ENCODE measurements around the gene PARP16. TPM values are rescaled to one million over a fixed set of nuclear protein-coding genes. Genes with fewer than 3 reads are reported as not detected.

Gene PARP16
- total and polyA plus RNA-seq, 8 donors: 2.6 to 17.5 (median 6.7) TPM

GRCh38 chr15:65290228-65290627 lies 3.5 kb upstream of the PARP16 start:
- no peaks in the 10 kb centered on the region for H3K36me3 ChIP-seq
- H3K9me3 ChIP-seq: no peaks in the 10 kb centered on the region
- TF ChIP-seq CTCF (IDR thresholded peaks at IDR 0.05): no peak
- no peak for TF ChIP-seq POLR2AphosphoS5 (IDR thresholded peaks at IDR 0.05)
- H3K27ac ChIP-seq: no peak overlapping the region
- H3K4me1 ChIP-seq: peaks cover 7 to 23% (median 17%) of the 10 kb centered on the region in 4 donors
- intact Hi-C loops (cut with DNase I; ENCODE audit: low total_unique reads): no loop called here
- DNase-seq: no peak
- no peaks in the 10 kb centered on the region for H3K27me3 ChIP-seq
- 89 to 93% (median 91%) methylated on average over 7 of the region's 7 CpGs for WGBS, 5 donors
- no peak overlapping the region for H3K4me3 ChIP-seq

- no peak overlapping the region for H3K4me3 ChIP-seq
- H3K9me3 ChIP-seq: no peaks in the 10 kb centered on the region
- DNase-seq: no peak
- no peaks in the 10 kb centered on the region for H3K36me3 ChIP-seq
- peaks cover 9 to 29% (median 21%) of the 10 kb centered on the region in 4 donors for H3K4me1 ChIP-seq
- no peaks in the 10 kb centered on the region for H3K27me3 ChIP-seq
- no peak overlapping the region for H3K27ac ChIP-seq
- intact Hi-C loops (cut with DNase I; ENCODE audit: low total_unique reads): no loop called here
- TF ChIP-seq POLR2AphosphoS5 (IDR thresholded peaks at IDR 0.05) (no peak), CTCF (IDR thresholded peaks at IDR 0.05) (no peak), EP300 (IDR thresholded peaks at IDR 0.05) (no peak), POLR2A (IDR thresholded peaks at IDR 0.05) (no peak)
- WGBS, 5 donors: 60 to 72% (median 70%) methylated on average over 7 of the region's 7 CpGs
Observed at GRCh38 chr15:65289261-65289854, 2.7 kb upstream of the PARP16 start.

- Histone ChIP-seq H3K27ac (peak overlapping the region in 4 of 5 donors; percentile 91 to 94 (median 92)), H3K4me1 (peaks cover 9 to 38% (median 26%) of the 10 kb centered on the region in 4 donors), H3K36me3 (peaks cover 0 to 2% (median 0%) of the 10 kb centered on the region in 4 donors), H3K9me3 (no peaks in the 10 kb centered on the region), H3K4me3 (peak overlapping the region in 2 of 4 donors; percentile 71 to 75), H3K27me3 (no peaks in the 10 kb centered on the region)
- intact Hi-C loops (cut with DNase I; ENCODE audit: low total_unique reads): no loop called here
- no peak for TF ChIP-seq EP300 (IDR thresholded peaks at IDR 0.05)
- TF ChIP-seq POLR2A (IDR thresholded peaks at IDR 0.05): no peak
- TF ChIP-seq CTCF (IDR thresholded peaks at IDR 0.05): no peak
- no peak for TF ChIP-seq POLR2AphosphoS5 (IDR thresholded peaks at IDR 0.05)
- 75 to 86% (median 78%) methylated on average over 3 of the region's 3 CpGs for WGBS, 5 donors
- DNase-seq: peak in 1 of 2 donors; percentile 60
Observed at GRCh38 chr15:65287520-65287855, 805 bp upstream of the PARP16 start.

GRCh38 chr15:65286069-65286703 lies 497 bp downstream of the PARP16 start:
- 0 to 2% (median 1%) methylated on average over 12 to 52 of the region's 52 CpGs for WGBS, 5 donors
- H3K27me3 ChIP-seq: no peaks in the 10 kb centered on the region
- H3K4me3 ChIP-seq: peak overlapping the region; percentile 71 to 76 (median 73)
- no peaks in the 10 kb centered on the region for H3K9me3 ChIP-seq
- intact Hi-C loops (cut with DNase I; ENCODE audit: low total_unique reads): no loop called here
- DNase-seq: peak; percentile 51 to 78
- peaks cover 0 to 5% (median 0%) of the 10 kb centered on the region in 4 donors for H3K36me3 ChIP-seq
- H3K4me1 ChIP-seq: peaks cover 9 to 38% (median 26%) of the 10 kb centered on the region in 4 donors
- H3K27ac ChIP-seq: peak overlapping the region; percentile 91 to 94 (median 92)
- TF ChIP-seq POLR2AphosphoS5 (IDR thresholded peaks at IDR 0.05) (peak in 2 of 3 donors; percentile 3 to 17), POLR2A (IDR thresholded peaks at IDR 0.05) (no peak), CTCF (IDR thresholded peaks at IDR 0.05) (no peak), EP300 (IDR thresholded peaks at IDR 0.05) (no peak)
